Activated CD8-positive, alpha-beta T cell treated with anti-CD3 and anti-CD28 coated beads for 36 hours (primary cell): ENCODE results near the gene FAM174B. TPM values are rescaled to one million over a fixed set of nuclear protein-coding genes. Genes with fewer than 3 reads are reported as not detected.

Experiments used
- ATAC-seq: fragments of 200-7000 bp; cut with Tn5 transposase; one replicate; pipeline ENCODE4 v1.10.0; 2021; ENCODE audit warnings: mild to moderate bottlenecking, moderate library complexity
- CTCF ChIA-PET: fragments of 350-600 bp; sonication (Branson Sonifier 250); formaldehyde crosslinking; loops from one replicate; lab custom pipeline; 2021; ENCODE audit warnings: antibody characterized with exemption; lab: Charles Lee
- POLR2A ChIA-PET: fragments of 350-600 bp; sonication (Branson Sonifier 250); formaldehyde crosslinking; loops from one replicate; lab custom pipeline; 2021; ENCODE audit warnings: antibody characterized with exemption; lab: Charles Lee
- DNase-seq: peaks from one replicate; pipeline ENCODE4 v3.0.0-alpha.2; 2020
- H3K27ac Mint-ChIP-seq: one replicate; pipeline ENCODE4 v1.8.0; 2021; ENCODE audit warnings: mild to moderate bottlenecking, mixed read lengths
- H3K27me3 Mint-ChIP-seq: one replicate; pipeline ENCODE4 v1.8.0; 2021; ENCODE audit warnings: mixed read lengths
- H3K36me3 Mint-ChIP-seq: one replicate; pipeline ENCODE4 v1.8.0; 2021; ENCODE audit warnings: low read depth, mixed read lengths
- H3K4me1 Mint-ChIP-seq: one replicate; pipeline ENCODE4 v1.8.0; 2021; ENCODE audit warnings: low read depth, mixed read lengths
- H3K4me3 Mint-ChIP-seq: one replicate; pipeline ENCODE4 v1.8.0; 2021; ENCODE audit warnings: mild to moderate bottlenecking, moderate library complexity, mixed read lengths
- H3K9me3 Mint-ChIP-seq: one replicate; pipeline ENCODE4 v1.8.0; 2021; ENCODE audit warnings: mixed read lengths
- CTCF ChIP-seq: fragments of 200-600 bp; IDR thresholded peaks from one replicate; pipeline ENCODE4 v1.8.0; 2022; ENCODE audit warnings: antibody characterized with exemption, mild to moderate bottlenecking
- intact Hi-C: fragments of 100-400 bp; cut with micrococcal nuclease; formaldehyde crosslinking; loops from one replicate; pipeline ENCODE4 v1.10.0; 2022
- total RNA-seq, 2 experiments: library from RNA; stranded (reverse); gene quantifications; one replicate each; pipeline ENCODE4 v1.2.3, GENCODE V29; 2021

The FAM174B gene
- total RNA-seq, 2 experiments from 2014 or later = 2.6 to 3.0 TPM

GRCh38 chr15:92656089-92656488 lies 514 bp upstream of the FAM174B start:
- H3K27me3 Mint-ChIP-seq = peaks cover 32% of the 10 kb centered on the region
- DNase-seq (no peak), ATAC-seq (no peak)
- H3K4me1 Mint-ChIP-seq = peaks cover 9% of the 10 kb centered on the region
- H3K27ac Mint-ChIP-seq = no peak overlapping the region
- H3K9me3 Mint-ChIP-seq = no peaks in the 10 kb centered on the region
- intact Hi-C loops = no loop called here
- TF ChIP-seq CTCF = no peak
- no peaks in the 10 kb centered on the region for H3K36me3 Mint-ChIP-seq
- H3K4me3 Mint-ChIP-seq = peak overlapping the region; percentile 54
- CTCF ChIA-PET = interaction anchor here (0.9 kb wide), 1 partner anchor 59 kb away, joined by 3 read pairs; no protein-coding TSS in a partner anchor
- POLR2A ChIA-PET = interaction anchor here (1.1 kb wide), 1 partner anchor 9 kb away, joined by 3 read pairs; no protein-coding TSS in a partner anchor

GRCh38 chr15:92654662-92655061 lies 913 bp downstream of the FAM174B start:
- peaks cover 9% of the 10 kb centered on the region for H3K4me1 Mint-ChIP-seq
- no peak overlapping the region for H3K27ac Mint-ChIP-seq
- H3K36me3 Mint-ChIP-seq = no peaks in the 10 kb centered on the region
- no peak for DNase-seq
- intact Hi-C loops = no loop called here
- H3K4me3 Mint-ChIP-seq = peak overlapping the region; percentile 30
- no peaks in the 10 kb centered on the region for H3K9me3 Mint-ChIP-seq
- peaks cover 32% of the 10 kb centered on the region for H3K27me3 Mint-ChIP-seq
- ChIA-PET CTCF (no interaction called here), POLR2A (interaction anchor here (1.8 kb wide), 1 partner anchor 9 kb away, joined by 6 read pairs; no protein-coding TSS in a partner anchor)
- TF ChIP-seq CTCF = no peak
- no peak for ATAC-seq

- Mint-ChIP-seq H3K36me3 (no peaks in the 10 kb centered on the region), H3K4me1 (peaks cover 9% of the 10 kb centered on the region), H3K9me3 (no peaks in the 10 kb centered on the region), H3K27me3 (peaks cover 32% of the 10 kb centered on the region), H3K27ac (no peak overlapping the region), H3K4me3 (no peak overlapping the region)
- DNase-seq = no peak
- ChIA-PET POLR2A (interaction anchor here (1.8 kb wide), 1 partner anchor 10 kb away, joined by 6 read pairs; no protein-coding TSS in a partner anchor), CTCF (no interaction called here)
- ATAC-seq = no peak
- no peak for TF ChIP-seq CTCF
- intact Hi-C loops = no loop called here
Measured at GRCh38 chr15:92653836-92654539, 1.6 kb downstream of the FAM174B start.

GRCh38 chr15:92653366-92653765 lies 2.2 kb downstream of the FAM174B start:
- intact Hi-C loops = no loop called here
- ChIA-PET POLR2A (interaction anchor here (1.8 kb wide), 1 partner anchor 10 kb away, joined by 6 read pairs; no protein-coding TSS in a partner anchor), CTCF (no interaction called here)
- no peak overlapping the region for H3K4me3 Mint-ChIP-seq
- H3K36me3 Mint-ChIP-seq = no peaks in the 10 kb centered on the region
- H3K4me1 Mint-ChIP-seq = peaks cover 9% of the 10 kb centered on the region
- no peak overlapping the region for H3K27ac Mint-ChIP-seq
- no peaks in the 10 kb centered on the region for H3K9me3 Mint-ChIP-seq
- TF ChIP-seq CTCF = no peak
- DNase-seq (no peak), ATAC-seq (no peak)
- H3K27me3 Mint-ChIP-seq = peaks cover 32% of the 10 kb centered on the region

GRCh38 chr15:92652576-92652966 lies 3.0 kb downstream of the FAM174B start:
- Mint-ChIP-seq H3K4me1 (peaks cover 9% of the 10 kb centered on the region), H3K27ac (no peak overlapping the region), H3K9me3 (no peaks in the 10 kb centered on the region), H3K27me3 (peaks cover 32% of the 10 kb centered on the region), H3K36me3 (no peaks in the 10 kb centered on the region), H3K4me3 (no peak overlapping the region)
- no peak for TF ChIP-seq CTCF
- ATAC-seq (no peak), DNase-seq (no peak)
- intact Hi-C loops = no loop called here
- POLR2A ChIA-PET = no interaction called here
- CTCF ChIA-PET = no interaction called here
